Measurements from ENCODE around the gene SEMA5B. TPM values are rescaled to one million over a fixed set of nuclear protein-coding genes. Genes with fewer than 3 reads are reported as not detected.

Gene SEMA5B
- total and polyA plus RNA-seq, 9 of the 15 experiments (the other 6 are each of a cell fraction or from before 2014, with no cell fraction given): not detected

- intact Hi-C loops (cut with micrococcal nuclease): no loop called here
- CTCF ChIA-PET (ENCODE audit: low intra/inter-chr PET ratio): no interaction called here
- no peak for TF ChIP-seq ZNF134 (CRISPR knock-in tag; conservative IDR thresholded peaks at IDR 0.05)
- no peak for TF ChIP-seq SIN3A (IDR thresholded peaks at IDR 0.05; ENCODE audit: borderline replicate concordance in 2 of 2, control insufficient read depth in 1 of 2, low read depth in 2 of 2, low read length in 2 of 2)
- TF ChIP-seq GABPB2 (CRISPR knock-in tag; conservative IDR thresholded peaks at IDR 0.05): no peak
- TF ChIP-seq FOXK1 (CRISPR knock-in tag; IDR thresholded peaks at IDR 0.05; ENCODE audit: borderline replicate concordance): no peak
- TF ChIP-seq ZNF395 (CRISPR knock-in tag; IDR thresholded peaks at IDR 0.05): no peak
- TF ChIP-seq BRF2 (IDR thresholded peaks at IDR 0.05; ENCODE audit: borderline replicate concordance, insufficient read depth, insufficient read length): no peak
- TF ChIP-seq ATF4 (CRISPR knock-in tag; IDR thresholded peaks at IDR 0.05): no peak
- TF ChIP-seq RUNX1 (IDR thresholded peaks at IDR 0.05; ENCODE audit: low read depth): no peak
- no peak for TF ChIP-seq NFIX (CRISPR knock-in tag; IDR thresholded peaks at IDR 0.05; ENCODE audit: low read depth)
- TF ChIP-seq RNF219 (CRISPR knock-in tag; IDR thresholded peaks at IDR 0.05): no peak
- TF ChIP-seq BRF1 (IDR thresholded peaks at IDR 0.05; ENCODE audit: borderline replicate concordance, extremely low read depth, insufficient read length): no peak
- no peak for TF ChIP-seq MCM7 (IDR thresholded peaks at IDR 0.05)
- no peak for TF ChIP-seq MAZ (CRISPR knock-in tag; conservative IDR thresholded peaks at IDR 0.05 in 1 of 2, IDR thresholded peaks at IDR 0.05 in 1 of 2)
- TF ChIP-seq RFX1 (IDR thresholded peaks at IDR 0.05): no peak
- TF ChIP-seq DMBX1 (CRISPR knock-in tag; IDR thresholded peaks at IDR 0.05; ENCODE audit: borderline replicate concordance): no peak
These were observed 57.7 kb downstream of the SEMA5B start for GRCh38 chr3:122969585-122970469.

More at GRCh38 chr3:122969585-122970469, 57.7 kb downstream of the SEMA5B start:
- Histone ChIP-seq H3K9ac (ENCODE audit: insufficient read depth in 1 of 2, low read depth in 2 of 2, low read length in 2 of 2) (no peak overlapping the region), H3K4me1 (replicated peaks in 1 of 2; ENCODE audit: control insufficient read depth in 2 of 2, insufficient read depth in 2 of 2, low read length in 2 of 2) (peaks cover 2 to 4% of the 10 kb centered on the region in 2 experiments; a peak in 1 of 5 replicates), H2AFZ (ENCODE audit: low read depth, low read length) (no peak overlapping the region), H3K27ac (ENCODE audit: extremely low read depth, low read depth, low read length) (no peak overlapping the region), H4K20me1 (replicated peaks; ENCODE audit: control insufficient read depth, insufficient read depth, low read length) (no peaks in the 10 kb centered on the region), H3K9me3 (replicated peaks; ENCODE audit: control insufficient read depth, insufficient read depth, low read depth, low read length) (no peaks in the 10 kb centered on the region), H3K27me3 (ENCODE audit: control insufficient read depth in 2 of 2, insufficient read depth in 2 of 2, low read length in 2 of 2) (peaks cover 2 to 59% of the 10 kb centered on the region in 2 experiments; a peak in 4 of 5 replicates), H3K36me3 (ENCODE audit: control insufficient read depth, insufficient read depth, low read length) (no peaks in the 10 kb centered on the region), H3K4me2 (ENCODE audit: insufficient read depth, low read length) (no peak overlapping the region), H3K9me1 (ENCODE audit: control insufficient read depth, insufficient read depth, low read length) (no peaks in the 10 kb centered on the region), H3K79me2 (ENCODE audit: control insufficient read depth, insufficient read depth, low read length) (no peaks in the 10 kb centered on the region), H3K4me3 (no peak overlapping the region)
- in situ Hi-C loops (cut with MboI): no loop called here
- no peak for ATAC-seq
- no peak for DNase-seq (ENCODE audit: extremely low read depth in 1 of 4, low spot score in 3 of 4)
- 0% methylated on average over 6 of the region's 10 CpGs for WGBS (ENCODE audit: insufficient coverage, low coverage, missing lambda C conversion rate)
- BruUV-seq (replicated peaks): no TSS peak
- no peak for FAIRE-seq
- POLR2A ChIA-PET: interaction anchor here (0.6 to 0.7 kb wide), 2 partner anchors 18 to 195 kb away, joined by 3 read pairs; no protein-coding TSS in a partner anchor

Measured in K562 (cell line).